HepG2 (cell line): ENCODE results near the gene WDR82. TPM values are rescaled to one million over a fixed set of nuclear protein-coding genes. Genes with fewer than 3 reads are reported as not detected.

Experiments used
- ESRRA ChIP-seq: sonication (generic); formaldehyde crosslinking; IDR thresholded peaks from 2 replicates; pipeline ENCODE4 v1.5.1; 2020; ENCODE audit warnings: mild to moderate bottlenecking, low read depth, missing genetic modification reagents
- MED1 ChIP-seq: sonication (generic); formaldehyde crosslinking; IDR thresholded peaks from 2 replicates; pipeline ENCODE4 v1.4.0; 2020; ENCODE audit warnings: missing genetic modification reagents
- NFKB2 ChIP-seq: sonication (generic); formaldehyde crosslinking; IDR thresholded peaks from 2 replicates; pipeline ENCODE4 v1.4.0; 2020; ENCODE audit warnings: missing genetic modification reagents, borderline replicate concordance
- NR2F1 ChIP-seq, 2 experiments: fragments of 450-650 bp in 1 of 2; formaldehyde crosslinking in 1 of 2; IDR thresholded peaks; 2 replicates each; pipeline versions ENCODE4 v1.5.0 to v1.6.1; 2016 to 2020; ENCODE audit warnings: mild to moderate bottlenecking in 1 of 2, missing compliant biosample characterization in 1 of 2, missing genetic modification reagents in 1 of 2, moderate library complexity in 1 of 2
- RFXAP ChIP-seq: sonication (generic); formaldehyde crosslinking; IDR thresholded peaks from 2 replicates; pipeline ENCODE4 v1.4.0; 2020; ENCODE audit warnings: missing genetic modification reagents, borderline replicate concordance
- SAP130 ChIP-seq: IDR thresholded peaks from 2 replicates; pipeline ENCODE4 v1.6.1; 2016; ENCODE audit warnings: low read depth
- SOX13 ChIP-seq, 3 experiments: fragments of 450-650 bp in 1 of 3; sonication (generic) in 1 of 3; formaldehyde crosslinking in 1 of 3; IDR thresholded peaks in 2 of 3; conservative IDR thresholded peaks in 1 of 3; 2 replicates each; pipeline versions ENCODE4 v1.5.0 to v1.6.1; 2016 to 2020; ENCODE audit warnings: antibody characterized with exemption in 1 of 3, mild to moderate bottlenecking in 1 of 3, missing compliant biosample characterization in 1 of 3, missing genetic modification reagents in 1 of 3, moderate library complexity in 1 of 3
- ZNF629 ChIP-seq: sonication (generic); formaldehyde crosslinking; conservative IDR thresholded peaks from 2 replicates; pipeline ENCODE4 v1.5.0; 2020; ENCODE audit warnings: missing genetic modification reagents
- ZNF724P ChIP-seq: sonication (generic); formaldehyde crosslinking; IDR thresholded peaks from 2 replicates; pipeline ENCODE4 v1.8.0; 2022; ENCODE audit warnings: missing genetic modification reagents, borderline replicate concordance
- polyA plus RNA-seq, 8 experiments: library from polyadenylated mRNA; depleted of rRNA in 3 of 8; stranded (reverse) in 7 of 8; unstranded in 1 of 8; fragments of >200 nt; fragmentation: Illumina TruSeq in 4 of 8; extraction: Trizol in 4 of 8; gene quantifications; 2 replicates each; pipeline versions ENCODE4 v1.2.1 to v1.2.3, GENCODE V29; 2011 to 2016; ENCODE audit warnings: low read depth in 4 of 8, missing spikeins in 1 of 8, mixed read lengths in 1 of 8; ENCODE audit not compliant: insufficient read depth in 1 of 8
- total RNA-seq, 5 experiments: library from RNA; depleted of rRNA; stranded (reverse); fragments of >200 nt; fragmentation: Illumina TruSeq; extraction: Trizol; gene quantifications; 2 replicates each; pipeline ENCODE4 v1.2.3, GENCODE V29; 2016; ENCODE audit warnings: low read depth in 1 of 5
- TF ChIP-seq, protein P1 (sequence below), 2 experiments: sonication (generic) in 1 of 2; formaldehyde crosslinking in 1 of 2; IDR thresholded peaks; 2 replicates each; pipeline versions ENCODE4 v1.6.1 to v1.9.0; 2014 to 2022; ENCODE audit warnings: antibody characterized with exemption in 1 of 2, borderline replicate concordance in 1 of 2, inconsistent platforms in 1 of 2, low read depth in 1 of 2, missing genetic modification reagents in 1 of 2
- TF ChIP-seq, protein P2 (sequence below): fragments of 450-650 bp; IDR thresholded peaks from 2 replicates; pipeline ENCODE4 v1.6.1; 2017
- TF ChIP-seq, protein P3 (sequence below): sonication (generic); formaldehyde crosslinking; IDR thresholded peaks from 2 replicates; pipeline ENCODE4 v1.5.1; 2020; ENCODE audit warnings: missing genetic modification reagents, mild to moderate bottlenecking, borderline replicate concordance
- TF ChIP-seq, protein P4 (sequence below): sonication (generic); formaldehyde crosslinking; IDR thresholded peaks from 2 replicates; pipeline ENCODE4 v1.4.0; 2020; ENCODE audit warnings: missing genetic modification reagents
- TF ChIP-seq, protein P5 (sequence below): sonication (generic); formaldehyde crosslinking; IDR thresholded peaks from 2 replicates; pipeline ENCODE4 v1.4.0; 2020; ENCODE audit warnings: mild to moderate bottlenecking, missing genetic modification reagents, borderline replicate concordance

Gene WDR82
- total and polyA plus RNA-seq, 2 of the 13 experiments (the other 11 are each of a cell fraction or from before 2014, with no cell fraction given): 39.1 to 59.5 TPM

DNA sequence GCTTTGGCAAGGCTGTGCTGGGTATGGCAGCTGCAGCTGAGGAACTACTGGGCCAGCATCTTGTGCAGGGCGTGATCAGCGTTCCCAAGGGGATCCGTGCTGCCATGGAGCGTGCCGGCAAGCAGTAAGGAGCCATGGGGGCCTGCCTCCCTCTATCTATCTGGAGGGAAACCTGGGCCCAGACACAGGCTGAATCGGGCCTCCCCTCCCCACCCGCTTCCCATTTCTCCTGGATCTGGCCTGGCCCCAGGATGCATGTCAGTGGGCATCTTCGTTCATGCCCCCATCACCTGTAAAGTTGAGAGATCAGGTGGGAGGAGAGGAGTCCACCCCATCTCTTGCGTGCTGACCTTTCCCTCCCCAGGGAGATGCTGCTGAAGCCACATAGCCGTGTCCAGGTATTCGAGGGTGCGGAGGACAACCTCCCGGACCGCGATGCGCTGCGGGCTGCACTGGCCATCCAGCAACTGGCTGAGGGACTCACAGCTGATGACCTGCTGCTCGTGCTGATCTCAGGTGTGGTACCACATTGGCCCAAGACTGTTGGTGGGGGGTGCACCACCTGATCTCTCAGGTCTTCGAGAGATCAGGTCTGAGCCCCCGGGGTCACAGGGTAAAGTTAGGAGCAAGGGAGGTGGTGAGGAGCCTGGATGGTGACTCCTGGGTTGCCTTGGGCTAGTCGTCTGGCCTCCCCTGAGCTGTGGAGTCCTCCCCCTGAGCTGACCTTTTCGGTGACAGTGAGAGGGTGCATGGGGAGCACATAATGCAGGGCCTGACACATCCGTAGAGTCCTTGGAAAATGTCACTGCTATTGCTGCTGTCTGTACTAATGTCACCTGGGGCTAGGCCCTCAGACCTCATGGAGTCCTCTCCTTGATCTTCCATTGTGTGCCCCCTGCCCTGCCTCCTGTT is 12.4 kb upstream of the WDR82 start (continued):
- TF ChIP-seq, protein P1, sequence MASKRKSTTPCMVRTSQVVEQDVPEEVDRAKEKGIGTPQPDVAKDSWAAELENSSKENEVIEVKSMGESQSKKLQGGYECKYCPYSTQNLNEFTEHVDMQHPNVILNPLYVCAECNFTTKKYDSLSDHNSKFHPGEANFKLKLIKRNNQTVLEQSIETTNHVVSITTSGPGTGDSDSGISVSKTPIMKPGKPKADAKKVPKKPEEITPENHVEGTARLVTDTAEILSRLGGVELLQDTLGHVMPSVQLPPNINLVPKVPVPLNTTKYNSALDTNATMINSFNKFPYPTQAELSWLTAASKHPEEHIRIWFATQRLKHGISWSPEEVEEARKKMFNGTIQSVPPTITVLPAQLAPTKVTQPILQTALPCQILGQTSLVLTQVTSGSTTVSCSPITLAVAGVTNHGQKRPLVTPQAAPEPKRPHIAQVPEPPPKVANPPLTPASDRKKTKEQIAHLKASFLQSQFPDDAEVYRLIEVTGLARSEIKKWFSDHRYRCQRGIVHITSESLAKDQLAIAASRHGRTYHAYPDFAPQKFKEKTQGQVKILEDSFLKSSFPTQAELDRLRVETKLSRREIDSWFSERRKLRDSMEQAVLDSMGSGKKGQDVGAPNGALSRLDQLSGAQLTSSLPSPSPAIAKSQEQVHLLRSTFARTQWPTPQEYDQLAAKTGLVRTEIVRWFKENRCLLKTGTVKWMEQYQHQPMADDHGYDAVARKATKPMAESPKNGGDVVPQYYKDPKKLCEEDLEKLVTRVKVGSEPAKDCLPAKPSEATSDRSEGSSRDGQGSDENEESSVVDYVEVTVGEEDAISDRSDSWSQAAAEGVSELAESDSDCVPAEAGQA (IDR thresholded peaks at IDR 0.05; ENCODE audit: low read depth): no peak
- TF ChIP-seq, protein P1 (CRISPR knock-in tag; IDR thresholded peaks at IDR 0.05; ENCODE audit: borderline replicate concordance): no peak
- TF ChIP-seq, protein P2, sequence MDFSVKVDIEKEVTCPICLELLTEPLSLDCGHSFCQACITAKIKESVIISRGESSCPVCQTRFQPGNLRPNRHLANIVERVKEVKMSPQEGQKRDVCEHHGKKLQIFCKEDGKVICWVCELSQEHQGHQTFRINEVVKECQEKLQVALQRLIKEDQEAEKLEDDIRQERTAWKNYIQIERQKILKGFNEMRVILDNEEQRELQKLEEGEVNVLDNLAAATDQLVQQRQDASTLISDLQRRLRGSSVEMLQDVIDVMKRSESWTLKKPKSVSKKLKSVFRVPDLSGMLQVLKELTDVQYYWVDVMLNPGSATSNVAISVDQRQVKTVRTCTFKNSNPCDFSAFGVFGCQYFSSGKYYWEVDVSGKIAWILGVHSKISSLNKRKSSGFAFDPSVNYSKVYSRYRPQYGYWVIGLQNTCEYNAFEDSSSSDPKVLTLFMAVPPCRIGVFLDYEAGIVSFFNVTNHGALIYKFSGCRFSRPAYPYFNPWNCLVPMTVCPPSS: no peak
- TF ChIP-seq, protein P3, sequence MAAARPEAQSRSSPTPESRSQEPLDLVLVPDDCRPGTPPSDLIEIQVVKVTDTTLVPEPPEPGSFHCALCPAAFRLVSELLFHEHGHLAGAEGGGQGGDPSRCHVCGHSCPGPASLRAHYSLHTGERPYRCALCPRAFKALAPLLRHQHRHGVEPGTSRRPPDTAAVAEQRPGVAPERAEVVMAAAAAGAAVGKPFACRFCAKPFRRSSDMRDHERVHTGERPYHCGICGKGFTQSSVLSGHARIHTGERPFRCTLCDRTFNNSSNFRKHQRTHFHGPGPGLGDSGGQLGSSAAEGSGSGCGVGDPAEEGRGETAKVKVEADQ (CRISPR knock-in tag): 0 out of 2 replicates have a peak, but pooled peaks have one; percentile 49
- TF ChIP-seq ZNF724P (CRISPR knock-in tag): 0 out of 2 replicates have a peak, but pooled peaks have one; percentile 3
- 0 out of 2 replicates have a peak, but pooled peaks have one; percentile 23 for TF ChIP-seq ESRRA (CRISPR knock-in tag)
- TF ChIP-seq, protein P4, sequence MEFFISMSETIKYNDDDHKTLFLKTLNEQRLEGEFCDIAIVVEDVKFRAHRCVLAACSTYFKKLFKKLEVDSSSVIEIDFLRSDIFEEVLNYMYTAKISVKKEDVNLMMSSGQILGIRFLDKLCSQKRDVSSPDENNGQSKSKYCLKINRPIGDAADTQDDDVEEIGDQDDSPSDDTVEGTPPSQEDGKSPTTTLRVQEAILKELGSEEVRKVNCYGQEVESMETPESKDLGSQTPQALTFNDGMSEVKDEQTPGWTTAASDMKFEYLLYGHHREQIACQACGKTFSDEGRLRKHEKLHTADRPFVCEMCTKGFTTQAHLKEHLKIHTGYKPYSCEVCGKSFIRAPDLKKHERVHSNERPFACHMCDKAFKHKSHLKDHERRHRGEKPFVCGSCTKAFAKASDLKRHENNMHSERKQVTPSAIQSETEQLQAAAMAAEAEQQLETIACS (CRISPR knock-in tag): no peak
- no peak for TF ChIP-seq SAP130 (CRISPR knock-in tag)
- TF ChIP-seq NFKB2 (CRISPR knock-in tag): 0 out of 2 replicates have a peak, but pooled peaks have one; percentile 19
- TF ChIP-seq ZNF629: no peak
- no peak for TF ChIP-seq NR2F1 (CRISPR knock-in tag; IDR thresholded peaks at IDR 0.05)
- no peak for TF ChIP-seq RFXAP (CRISPR knock-in tag)
- no peak for TF ChIP-seq SOX13 (IDR thresholded peaks at IDR 0.05)
- no peak for TF ChIP-seq SOX13 (CRISPR knock-in tag; conservative IDR thresholded peaks at IDR 0.05 in 1 of 2, IDR thresholded peaks at IDR 0.05 in 1 of 2)
- TF ChIP-seq, protein P5, sequence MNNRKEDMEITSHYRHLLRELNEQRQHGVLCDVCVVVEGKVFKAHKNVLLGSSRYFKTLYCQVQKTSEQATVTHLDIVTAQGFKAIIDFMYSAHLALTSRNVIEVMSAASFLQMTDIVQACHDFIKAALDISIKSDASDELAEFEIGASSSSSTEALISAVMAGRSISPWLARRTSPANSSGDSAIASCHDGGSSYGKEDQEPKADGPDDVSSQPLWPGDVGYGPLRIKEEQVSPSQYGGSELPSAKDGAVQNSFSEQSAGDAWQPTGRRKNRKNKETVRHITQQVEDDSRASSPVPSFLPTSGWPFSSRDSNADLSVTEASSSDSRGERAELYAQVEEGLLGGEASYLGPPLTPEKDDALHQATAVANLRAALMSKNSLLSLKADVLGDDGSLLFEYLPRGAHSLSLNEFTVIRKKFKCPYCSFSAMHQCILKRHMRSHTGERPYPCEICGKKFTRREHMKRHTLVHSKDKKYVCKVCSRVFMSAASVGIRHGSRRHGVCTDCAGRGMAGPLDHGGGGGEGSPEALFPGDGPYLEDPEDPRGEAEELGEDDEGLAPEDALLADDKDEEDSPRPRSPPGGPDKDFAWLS: no peak; the same call in 1 of the 2 replicates
- TF ChIP-seq MED1 (CRISPR knock-in tag): no peak
